Peyer's patch (tissue), 4 donors: ENCODE results near the gene TGM5.

Experiments
- POLR2A ChIP-seq, 2 donors: fragments of 450-650 bp; IDR thresholded peaks; one replicate each; pipeline ENCODE4 v1.5.1; 2017; ENCODE audit warnings: antibody characterized with exemption in 2 of 2, mild to moderate bottlenecking in 2 of 2, moderate library complexity in 2 of 2
- TF ChIP-seq, protein P1 (sequence below), 6 experiments: fragments of 450-650 bp in 4 of 6; fragments of 200-600 bp in 2 of 6; sonication (generic) in 1 of 6; IDR thresholded peaks; one replicate each; pipeline ENCODE4 v1.5.1; 2017 to 2019; ENCODE audit warnings: antibody characterized with exemption in 6 of 6, mild to moderate bottlenecking in 3 of 6, moderate library complexity in 1 of 6

DNA sequence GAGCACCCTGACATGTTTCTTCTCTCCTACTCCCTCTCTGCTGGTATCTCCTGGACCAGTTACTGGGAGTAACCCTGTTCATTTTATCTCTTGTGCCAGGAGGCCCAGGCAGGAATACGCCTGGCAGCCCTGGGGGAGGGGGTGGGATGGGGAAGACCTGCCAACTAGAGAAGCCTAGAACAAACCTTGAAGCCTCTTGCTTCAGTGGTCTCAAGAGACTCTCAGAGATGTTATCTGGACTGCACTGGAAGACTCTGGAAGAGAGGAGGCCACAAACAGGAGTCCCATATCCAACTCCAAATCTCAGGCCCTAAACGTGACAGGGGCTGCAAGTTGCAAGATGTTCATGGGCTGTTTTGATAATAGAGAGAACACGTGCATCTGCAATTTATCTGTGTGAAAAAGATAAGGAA lies 45.7 kb downstream of the TGM5 start, which contains the start of gene EPB42:
- TF ChIP-seq, protein P1, sequence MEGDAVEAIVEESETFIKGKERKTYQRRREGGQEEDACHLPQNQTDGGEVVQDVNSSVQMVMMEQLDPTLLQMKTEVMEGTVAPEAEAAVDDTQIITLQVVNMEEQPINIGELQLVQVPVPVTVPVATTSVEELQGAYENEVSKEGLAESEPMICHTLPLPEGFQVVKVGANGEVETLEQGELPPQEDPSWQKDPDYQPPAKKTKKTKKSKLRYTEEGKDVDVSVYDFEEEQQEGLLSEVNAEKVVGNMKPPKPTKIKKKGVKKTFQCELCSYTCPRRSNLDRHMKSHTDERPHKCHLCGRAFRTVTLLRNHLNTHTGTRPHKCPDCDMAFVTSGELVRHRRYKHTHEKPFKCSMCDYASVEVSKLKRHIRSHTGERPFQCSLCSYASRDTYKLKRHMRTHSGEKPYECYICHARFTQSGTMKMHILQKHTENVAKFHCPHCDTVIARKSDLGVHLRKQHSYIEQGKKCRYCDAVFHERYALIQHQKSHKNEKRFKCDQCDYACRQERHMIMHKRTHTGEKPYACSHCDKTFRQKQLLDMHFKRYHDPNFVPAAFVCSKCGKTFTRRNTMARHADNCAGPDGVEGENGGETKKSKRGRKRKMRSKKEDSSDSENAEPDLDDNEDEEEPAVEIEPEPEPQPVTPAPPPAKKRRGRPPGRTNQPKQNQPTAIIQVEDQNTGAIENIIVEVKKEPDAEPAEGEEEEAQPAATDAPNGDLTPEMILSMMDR (IDR thresholded peaks at IDR 0.05), result no peak
- no peak for TF ChIP-seq POLR2A (IDR thresholded peaks at IDR 0.05)
